H9 (cell line): ENCODE data around the gene NUBPL. TPM values are rescaled to one million over a fixed set of nuclear protein-coding genes. Genes with fewer than 3 reads are reported as not detected.

ENCODE experiments used
- DNase-seq: peaks from one replicate; pipeline ENCODE4 v3.0.0-alpha.2; 2017
- H2AFZ ChIP-seq: one replicate; pipeline ENCODE4 v1.6.1; 2013; ENCODE audit warnings: mild to moderate bottlenecking, low read length, control low read depth, moderate library complexity
- H2AK5ac ChIP-seq: 2 replicates; pipeline ENCODE4 v1.6.1; 2013; ENCODE audit warnings: low read length, control low read depth, mixed read lengths; ENCODE audit not compliant: insufficient read length
- H2BK120ac ChIP-seq: one replicate; pipeline ENCODE4 v1.6.1; 2013; ENCODE audit warnings: low read depth, mild to moderate bottlenecking, low read length, control low read depth, inconsistent platforms; ENCODE audit not compliant: poor library complexity, severe bottlenecking
- H2BK12ac ChIP-seq: 2 replicates; pipeline ENCODE4 v1.6.1; 2013; ENCODE audit warnings: low read length, control low read depth, mixed read lengths, low read depth; ENCODE audit not compliant: insufficient read length
- H2BK15ac ChIP-seq: 2 replicates; pipeline ENCODE4 v1.6.1; 2013; ENCODE audit warnings: low read depth, low read length, control low read depth
- H2BK20ac ChIP-seq: one replicate; pipeline ENCODE4 v1.6.1; 2013; ENCODE audit warnings: low read depth, mild to moderate bottlenecking, low read length, control low read depth, inconsistent platforms; ENCODE audit not compliant: poor library complexity, severe bottlenecking
- H2BK5ac ChIP-seq: 2 replicates; pipeline ENCODE4 v1.6.1; 2013; ENCODE audit warnings: low read length, control low read depth, mixed read lengths; ENCODE audit not compliant: insufficient read length
- H3K14ac ChIP-seq: 2 replicates; pipeline ENCODE4 v1.6.1; 2013; ENCODE audit warnings: low read length, control low read depth; ENCODE audit not compliant: insufficient read depth
- H3K18ac ChIP-seq: 2 replicates; pipeline ENCODE4 v1.6.1; 2013; ENCODE audit warnings: low read depth, mild to moderate bottlenecking, mixed read lengths, low read length, control low read depth; ENCODE audit not compliant: insufficient read length
- H3K23ac ChIP-seq: 2 replicates; pipeline ENCODE4 v1.6.1; 2013; ENCODE audit warnings: low read length, control low read depth, mixed read lengths, low read depth; ENCODE audit not compliant: insufficient read length
- H3K23me2 ChIP-seq: 2 replicates; pipeline ENCODE4 v1.6.1; 2013; ENCODE audit warnings: low read depth, mild to moderate bottlenecking, mixed read lengths, low read length, control low read depth; ENCODE audit not compliant: insufficient read length, poor library complexity, severe bottlenecking
- H3K27ac ChIP-seq: 2 replicates; pipeline ENCODE4 v1.5.1; 2013; ENCODE audit warnings: low read length, control low read depth, mixed read lengths, low read depth; ENCODE audit not compliant: insufficient read length
- H3K27me3 ChIP-seq: 2 replicates; pipeline ENCODE4 v1.6.1; 2013; ENCODE audit warnings: low read length, control low read depth, inconsistent platforms; ENCODE audit not compliant: insufficient read depth
- H3K4ac ChIP-seq: 2 replicates; pipeline ENCODE4 v1.6.1; 2013; ENCODE audit warnings: low read depth, mild to moderate bottlenecking, control low read depth, inconsistent platforms, low read length, moderate library complexity
- H3K4me1 ChIP-seq: 2 replicates; pipeline ENCODE4 v1.6.1; 2013; ENCODE audit warnings: low read length, control low read depth, inconsistent platforms; ENCODE audit not compliant: insufficient read depth
- H3K4me2 ChIP-seq: 2 replicates; pipeline ENCODE4 v1.6.1; 2013; ENCODE audit warnings: low read length, control low read depth, mixed read lengths; ENCODE audit not compliant: insufficient read length, insufficient read depth
- H3K56ac ChIP-seq: 2 replicates; pipeline ENCODE4 v1.6.1; 2013; ENCODE audit warnings: low read depth, mild to moderate bottlenecking, mixed read lengths, low read length, control low read depth; ENCODE audit not compliant: insufficient read length
- H3K79me1 ChIP-seq: 2 replicates; pipeline ENCODE4 v1.6.1; 2013; ENCODE audit warnings: low read depth, mild to moderate bottlenecking, moderate library complexity, low read length, control low read depth, inconsistent platforms; ENCODE audit not compliant: insufficient read depth, poor library complexity, severe bottlenecking
- H3K79me2 ChIP-seq: 2 replicates; pipeline ENCODE4 v1.6.1; 2013; ENCODE audit warnings: low read length, control low read depth, inconsistent platforms; ENCODE audit not compliant: insufficient read depth
- H3K9ac ChIP-seq: 2 replicates; pipeline ENCODE4 v1.6.1; 2013; ENCODE audit warnings: low read length, control low read depth, mixed read lengths; ENCODE audit not compliant: insufficient read length; ENCODE audit errors: extremely low read depth
- H3K9me3 ChIP-seq: one replicate; pipeline ENCODE4 v1.6.1; 2013; ENCODE audit warnings: low read depth, low read length, inconsistent platforms; ENCODE audit not compliant: control insufficient read depth
- H3T11ph ChIP-seq: one replicate; pipeline ENCODE4 v1.6.1; 2013; ENCODE audit warnings: mild to moderate bottlenecking, low read length, control low read depth, inconsistent platforms
- H4K20me1 ChIP-seq: one replicate; pipeline ENCODE4 v1.6.1; 2013; ENCODE audit not compliant: control insufficient read depth, insufficient read length, insufficient read depth
- H4K5ac ChIP-seq: 2 replicates; pipeline ENCODE4 v1.6.1; 2013; ENCODE audit warnings: low read depth, mild to moderate bottlenecking, mixed read lengths, low read length, control low read depth; ENCODE audit not compliant: insufficient read length
- H4K8ac ChIP-seq: replicated peaks from 2 replicates; pipeline ENCODE4 v1.6.1; 2013; ENCODE audit warnings: low read length, control low read depth, mixed read lengths, low read depth; ENCODE audit not compliant: insufficient read length
- H4K91ac ChIP-seq: 2 replicates; pipeline ENCODE4 v1.6.1; 2013; ENCODE audit warnings: low read depth, mild to moderate bottlenecking, moderate library complexity, mixed read lengths, low read length, control low read depth; ENCODE audit not compliant: insufficient read length
- H3K27ac Mint-ChIP-seq, 3 experiments: 2 replicates in 2 of 3; 3 replicates in 1 of 3; pipeline ENCODE4 v1.8.0; 2020 to 2021; ENCODE audit warnings: mixed read lengths in 3 of 3, mild to moderate bottlenecking in 1 of 3, moderate library complexity in 1 of 3
- H3K27me3 Mint-ChIP-seq: 2 replicates; pipeline ENCODE4 v1.8.0; 2021; ENCODE audit warnings: low read depth, mild to moderate bottlenecking, moderate library complexity, mixed read lengths
- H3K36me3 Mint-ChIP-seq, 3 experiments: 2 replicates in 2 of 3; 3 replicates in 1 of 3; pipeline ENCODE4 v1.8.0; 2020 to 2021; ENCODE audit warnings: low read depth in 3 of 3, mixed read lengths in 3 of 3; ENCODE audit not compliant: insufficient read depth in 1 of 3
- H3K4me1 Mint-ChIP-seq, 2 experiments: 2 replicates each; pipeline ENCODE4 v1.8.0; 2020; ENCODE audit warnings: mixed read lengths in 2 of 2
- H3K4me3 Mint-ChIP-seq, 2 experiments: 2 replicates in 1 of 2; 3 replicates in 1 of 2; pipeline ENCODE4 v1.8.0; 2020 to 2021; ENCODE audit warnings: mild to moderate bottlenecking in 2 of 2, mixed read lengths in 2 of 2, moderate library complexity in 1 of 2
- H3K9me3 Mint-ChIP-seq, 2 experiments: 2 replicates in 1 of 2; 3 replicates in 1 of 2; pipeline ENCODE4 v1.8.0; 2020; ENCODE audit warnings: mild to moderate bottlenecking in 2 of 2, mixed read lengths in 2 of 2, moderate library complexity in 1 of 2
- WGBS: extraction: QIAGEN DNeasy Blood & Tissue Kit; methylation state at CpG from one replicate; pipeline ENCODE4 v1.1.7; 2013; ENCODE audit warnings: missing lambda C conversion rate, low lambda C conversion rate, mixed read lengths; ENCODE audit not compliant: insufficient read length; ENCODE audit errors: extremely low coverage; 5-methylcytosine and 5-hydroxymethylcytosine counted together
- total RNA-seq: library from RNA; stranded (reverse); gene quantifications from 2 replicates; pipeline ENCODE4 v1.2.1, GENCODE V29; 2021
- TF ChIP-seq, protein P1 (sequence below): fragments of 200-600 bp; sonication (generic); conservative IDR thresholded peaks from 3 replicates; pipeline ENCODE4 v1.8.0; 2021; ENCODE audit warnings: antibody characterized with exemption, mild to moderate bottlenecking

The NUBPL gene
- total RNA-seq, 1 experiment from 2014 or later = 14.8 TPM

GRCh38 chr14:31582286-31582691 lies 21.1 kb downstream of the NUBPL start:
- H3K4me2 ChIP-seq = no peak overlapping the region
- no peak overlapping the region for H3K4ac ChIP-seq
- H2AK5ac ChIP-seq = no peak overlapping the region
- no peaks in the 10 kb centered on the region for H3K9me3 Mint-ChIP-seq
- TF ChIP-seq, protein P1, sequence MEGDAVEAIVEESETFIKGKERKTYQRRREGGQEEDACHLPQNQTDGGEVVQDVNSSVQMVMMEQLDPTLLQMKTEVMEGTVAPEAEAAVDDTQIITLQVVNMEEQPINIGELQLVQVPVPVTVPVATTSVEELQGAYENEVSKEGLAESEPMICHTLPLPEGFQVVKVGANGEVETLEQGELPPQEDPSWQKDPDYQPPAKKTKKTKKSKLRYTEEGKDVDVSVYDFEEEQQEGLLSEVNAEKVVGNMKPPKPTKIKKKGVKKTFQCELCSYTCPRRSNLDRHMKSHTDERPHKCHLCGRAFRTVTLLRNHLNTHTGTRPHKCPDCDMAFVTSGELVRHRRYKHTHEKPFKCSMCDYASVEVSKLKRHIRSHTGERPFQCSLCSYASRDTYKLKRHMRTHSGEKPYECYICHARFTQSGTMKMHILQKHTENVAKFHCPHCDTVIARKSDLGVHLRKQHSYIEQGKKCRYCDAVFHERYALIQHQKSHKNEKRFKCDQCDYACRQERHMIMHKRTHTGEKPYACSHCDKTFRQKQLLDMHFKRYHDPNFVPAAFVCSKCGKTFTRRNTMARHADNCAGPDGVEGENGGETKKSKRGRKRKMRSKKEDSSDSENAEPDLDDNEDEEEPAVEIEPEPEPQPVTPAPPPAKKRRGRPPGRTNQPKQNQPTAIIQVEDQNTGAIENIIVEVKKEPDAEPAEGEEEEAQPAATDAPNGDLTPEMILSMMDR = no peak
- H3K14ac ChIP-seq = no peak overlapping the region
- no peaks in the 10 kb centered on the region for H3K79me2 ChIP-seq
- H3K9me3 ChIP-seq = no peaks in the 10 kb centered on the region
- no peak overlapping the region for H2BK120ac ChIP-seq
- H4K8ac ChIP-seq = no peak overlapping the region
- WGBS = no CpG with 5 or more reads among the region's 1 CpG
- no peak overlapping the region for H3K4me3 Mint-ChIP-seq
- no peaks in the 10 kb centered on the region for H4K20me1 ChIP-seq
- H3K4me1 Mint-ChIP-seq = 0 out of 4 replicates have a peak, but pooled peaks cover 0 to 7% of the 10 kb centered on the region in 2 experiments
- no peak overlapping the region for H3K56ac ChIP-seq
- no peaks in the 10 kb centered on the region for H3K27me3 Mint-ChIP-seq
- no peak overlapping the region for H2AFZ ChIP-seq
- no peak overlapping the region for H3T11ph ChIP-seq
- no peak overlapping the region for H4K91ac ChIP-seq
- H3K9ac ChIP-seq = no peak overlapping the region
- DNase-seq = no peak
- H3K4me1 ChIP-seq = no peaks in the 10 kb centered on the region
- no peak overlapping the region for H3K27ac ChIP-seq
- no peak overlapping the region for H3K27ac Mint-ChIP-seq
- H3K23me2 ChIP-seq = no peaks in the 10 kb centered on the region
- H3K36me3 Mint-ChIP-seq = no peaks in the 10 kb centered on the region
- no peak overlapping the region for H2BK15ac ChIP-seq
- H2BK20ac ChIP-seq = no peak overlapping the region
- no peaks in the 10 kb centered on the region for H3K27me3 ChIP-seq
- no peaks in the 10 kb centered on the region for H3K79me1 ChIP-seq
- no peak overlapping the region for H3K23ac ChIP-seq
- H2BK12ac ChIP-seq = no peak overlapping the region
- no peak overlapping the region for H4K5ac ChIP-seq
- H3K18ac ChIP-seq = no peak overlapping the region
- H2BK5ac ChIP-seq = no peak overlapping the region
